HG02759 (cell line): ENCODE results near the gene TMEM163.

Experiments
- ATAC-seq: cut with Tn5 transposase; IDR thresholded peaks from one replicate; pipeline ENCODE4 v1.9.1; 2021; ENCODE audit warnings: mild to moderate bottlenecking, moderate library complexity; ENCODE audit not compliant: unreplicated experiment

TMEM163 gene

DNA sequence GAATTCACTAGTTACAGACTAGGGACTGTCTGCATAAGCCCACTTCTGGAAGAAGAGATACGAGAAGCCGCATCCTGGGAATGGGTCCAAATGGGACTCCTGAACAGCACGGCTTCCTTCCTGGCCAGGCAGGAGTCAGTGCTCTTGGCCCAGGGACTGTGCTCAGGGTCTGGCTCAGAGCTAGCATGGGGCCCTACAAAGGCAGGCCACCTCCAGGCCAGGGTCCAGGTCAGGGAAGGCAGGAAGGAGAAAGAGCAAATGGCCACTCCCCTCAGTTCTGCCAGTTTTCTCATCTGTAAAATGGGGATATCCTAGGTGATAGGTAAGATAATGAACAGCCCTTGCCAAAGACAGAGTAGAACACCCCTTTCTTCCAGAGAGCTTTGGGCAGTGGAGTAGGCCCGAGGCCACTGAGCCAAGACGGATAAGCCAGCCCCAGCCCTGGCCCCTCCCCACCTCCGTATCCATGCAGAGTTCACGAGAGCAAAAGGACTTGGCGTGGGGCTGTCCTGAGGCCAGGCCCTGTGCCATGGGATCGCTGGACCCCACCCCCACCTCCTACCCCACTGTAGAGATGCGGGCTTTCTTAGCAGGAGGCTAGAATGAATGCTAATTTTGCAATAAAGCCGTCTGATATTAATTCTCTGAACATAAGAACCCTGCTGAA, 274.9 kb downstream of the TMEM163 start:
- no peak for ATAC-seq

- no peak for ATAC-seq
These were observed 277.5 kb downstream of the TMEM163 start for GRCh38 chr2:134441153-134441863.

GRCh38 chr2:134440336-134440909, 278.4 kb downstream of the TMEM163 start:
- ATAC-seq, result no peak

DNA sequence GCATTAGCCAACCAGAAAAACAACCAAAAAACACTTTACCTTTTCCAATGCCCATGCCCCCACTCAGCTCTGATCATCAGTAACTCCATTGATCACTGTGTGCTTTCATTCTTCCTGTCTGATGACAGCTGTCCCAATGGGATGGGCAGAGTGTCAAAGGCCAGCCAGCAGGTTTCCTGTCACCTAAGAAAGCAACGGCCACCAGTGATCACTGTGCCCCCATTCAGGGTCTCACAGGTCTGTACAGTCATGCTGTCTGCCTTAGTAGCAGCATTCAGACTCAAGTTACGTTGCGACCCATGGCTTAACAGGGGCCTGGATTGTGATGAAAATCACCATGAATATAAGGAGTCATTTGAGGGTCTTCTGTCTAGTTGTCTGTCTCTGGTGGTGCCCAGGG, 280.4 kb downstream of the TMEM163 start:
- ATAC-seq, result no peak

DNA sequence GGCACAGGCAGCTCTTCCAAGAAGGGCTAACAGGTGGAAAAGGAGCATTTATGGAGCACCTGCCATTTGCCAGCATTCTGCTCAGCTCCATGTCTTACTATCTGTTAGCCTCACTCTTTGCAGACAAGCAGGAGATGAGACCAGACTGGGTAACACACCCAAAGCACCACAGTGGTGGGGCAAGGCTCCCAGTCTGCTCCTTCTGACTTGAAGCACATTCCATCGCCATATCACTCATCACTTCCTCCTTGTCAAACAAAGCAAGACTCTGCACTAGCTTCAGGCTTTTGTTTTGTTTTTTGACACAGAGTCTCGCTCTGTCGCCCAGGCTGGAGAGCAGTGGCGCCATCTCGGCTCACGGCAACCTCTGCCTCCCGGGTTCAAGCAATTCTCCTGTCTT, 282.1 kb downstream of the TMEM163 start:
- no peak for ATAC-seq

DNA sequence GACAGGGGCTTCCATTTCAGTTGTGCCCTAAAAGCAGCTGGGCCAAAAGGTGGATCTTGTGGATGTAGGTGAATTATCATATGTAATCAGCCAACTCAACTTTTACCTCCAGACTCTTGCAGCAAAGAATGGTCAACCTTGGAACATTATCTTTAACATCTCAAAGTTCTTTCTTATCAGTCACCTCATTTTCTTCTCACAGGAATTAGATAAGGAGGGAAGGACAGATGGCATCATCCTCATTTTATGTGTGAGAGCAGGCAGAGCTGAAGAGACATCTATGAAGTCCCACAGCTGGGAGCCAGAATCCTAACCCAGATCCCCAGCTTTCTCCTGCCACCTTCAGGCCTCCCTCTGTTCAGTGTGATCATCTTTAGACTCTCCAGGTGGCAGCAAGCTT, 282.9 kb downstream of the TMEM163 start:
- no peak for ATAC-seq

- no peak for ATAC-seq
These were observed 283.3 kb downstream of the TMEM163 start for GRCh38 chr2:134435505-134435904.

GRCh38 chr2:134433979-134434378, 284.8 kb downstream of the TMEM163 start:
- ATAC-seq, result no peak

DNA sequence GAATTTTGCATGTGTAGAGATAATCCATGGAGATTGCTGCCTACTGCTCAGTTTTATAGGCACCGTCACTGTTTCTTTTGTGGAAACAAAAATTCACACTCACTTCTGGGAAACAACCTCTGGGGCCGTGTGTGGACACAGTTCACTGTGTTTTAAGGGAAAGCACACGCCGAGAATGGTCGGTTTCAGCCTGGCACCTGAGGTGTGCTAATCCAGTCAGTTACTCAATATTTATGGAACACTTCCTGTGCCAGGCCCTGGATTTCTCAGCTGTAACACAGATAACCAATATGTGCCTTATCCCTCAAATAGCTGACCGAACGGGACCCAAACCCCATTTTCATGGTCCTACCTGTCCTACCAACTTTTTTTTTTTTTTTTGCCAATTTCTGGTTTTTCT, 285.3 kb downstream of the TMEM163 start:
- ATAC-seq, result no peak

GRCh38 chr2:134432435-134432883, 286.3 kb downstream of the TMEM163 start:
- no peak for ATAC-seq

DNA sequence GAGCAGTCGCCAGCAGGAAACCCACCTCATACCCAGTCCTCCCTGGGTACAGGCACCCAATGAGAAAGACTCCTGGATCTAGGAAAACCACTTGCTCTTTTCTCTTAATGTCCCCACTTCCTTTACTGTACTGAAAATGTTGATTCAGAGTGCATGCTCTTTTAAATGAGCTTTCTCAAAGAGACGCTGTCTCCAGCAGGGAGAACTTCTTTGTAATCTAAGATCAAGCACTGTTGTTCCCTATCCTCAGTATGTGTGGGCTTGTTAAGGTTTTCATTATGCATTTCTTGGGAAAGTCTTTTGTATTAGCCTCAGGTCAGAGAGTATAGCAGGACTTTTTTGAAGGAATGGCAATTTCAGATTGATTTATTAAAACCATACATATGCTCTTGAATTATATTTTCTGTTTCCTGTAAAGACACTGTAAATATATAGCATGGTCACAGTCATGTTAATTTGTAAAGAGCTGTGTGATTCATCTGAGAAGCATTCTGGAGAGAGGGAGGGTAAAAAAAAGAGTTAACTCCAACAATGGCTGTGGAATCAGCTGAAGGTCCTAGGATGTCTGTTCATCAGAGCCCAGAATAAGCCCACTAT, 286.9 kb downstream of the TMEM163 start:
- ATAC-seq, result no peak

DNA sequence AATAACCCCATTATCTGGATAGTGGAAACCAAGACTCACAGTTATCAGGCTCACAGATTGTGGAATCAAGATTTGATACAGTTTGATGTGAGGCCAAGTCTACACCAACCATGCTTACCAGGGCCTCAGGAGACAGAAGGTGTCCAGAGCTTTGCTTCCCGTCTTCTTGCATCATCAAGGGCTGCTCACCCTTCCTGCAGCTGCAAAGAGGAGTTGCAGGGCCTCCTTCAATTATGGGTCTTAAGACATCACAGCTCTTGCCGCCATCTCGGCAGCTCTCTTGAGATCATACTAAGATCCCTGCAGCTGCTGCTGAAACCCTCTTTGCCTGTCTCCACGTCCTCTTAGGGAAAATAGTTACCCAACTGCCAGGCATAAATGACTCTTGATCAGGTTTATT, 288.9 kb downstream of the TMEM163 start:
- ATAC-seq, result no peak

DNA sequence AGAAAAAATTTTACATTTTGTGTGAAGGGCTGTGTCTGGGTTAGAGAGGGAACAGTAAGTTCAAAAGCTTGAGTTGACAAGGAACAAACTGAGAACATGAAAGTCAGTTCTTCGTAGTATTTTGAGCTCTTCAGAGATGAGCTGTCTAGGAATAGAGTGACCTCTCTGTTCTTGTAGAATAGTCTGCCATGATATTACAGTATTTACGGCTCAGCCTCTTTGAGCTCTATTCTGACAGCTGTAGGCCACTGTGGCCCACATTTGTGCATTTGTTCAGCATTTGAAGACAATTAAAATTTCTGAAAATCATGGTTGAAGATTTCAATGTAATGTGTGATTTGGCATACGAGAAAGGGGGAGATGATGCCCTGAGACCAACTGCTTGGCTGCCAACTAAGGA, 292.1 kb downstream of the TMEM163 start:
- ATAC-seq, result no peak

DNA sequence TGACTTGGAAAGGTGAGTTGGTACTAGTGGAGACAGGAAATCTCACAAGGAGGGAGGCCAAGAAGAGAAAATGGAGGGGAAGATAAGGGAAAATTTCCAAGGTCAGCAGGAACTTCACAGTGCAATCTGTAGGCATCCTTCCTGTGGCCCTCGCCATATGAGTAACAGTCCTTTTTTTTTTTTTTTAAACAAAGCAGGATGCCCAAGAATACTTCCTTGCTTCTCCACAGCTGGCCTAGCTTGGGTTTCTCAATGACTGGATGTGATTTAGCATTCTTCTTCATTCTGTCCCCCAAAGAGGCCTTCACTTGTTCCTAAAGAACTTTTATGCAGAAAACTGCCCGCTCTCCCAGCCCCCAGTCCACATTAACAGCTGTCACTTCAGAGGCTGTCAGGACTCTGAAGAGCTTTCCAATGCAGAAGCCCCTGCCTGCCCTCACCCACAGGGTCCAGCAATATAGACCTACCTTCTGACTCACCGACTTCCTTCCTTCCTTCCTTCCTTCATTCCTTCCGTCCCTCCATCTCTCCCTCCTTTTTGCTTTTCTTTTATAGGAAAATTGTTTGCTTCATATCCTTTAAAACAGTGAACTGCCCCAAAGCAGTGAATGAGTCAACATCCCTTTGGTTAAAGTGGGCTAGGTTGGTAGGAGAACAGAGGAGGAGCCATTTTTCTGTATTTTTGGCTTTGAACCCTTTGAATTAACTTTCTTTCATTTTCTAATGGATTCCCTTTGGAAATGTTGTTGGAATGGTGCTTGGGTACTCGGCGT, 292.9 kb downstream of the TMEM163 start:
- ATAC-seq, result no peak

- no peak for ATAC-seq
These were observed 297.1 kb downstream of the TMEM163 start for GRCh38 chr2:134421556-134422328.

GRCh38 chr2:134420920-134421319, 297.9 kb downstream of the TMEM163 start:
- no peak for ATAC-seq

- no peak for ATAC-seq
These were observed 298.5 kb downstream of the TMEM163 start for GRCh38 chr2:134420259-134420658.

DNA sequence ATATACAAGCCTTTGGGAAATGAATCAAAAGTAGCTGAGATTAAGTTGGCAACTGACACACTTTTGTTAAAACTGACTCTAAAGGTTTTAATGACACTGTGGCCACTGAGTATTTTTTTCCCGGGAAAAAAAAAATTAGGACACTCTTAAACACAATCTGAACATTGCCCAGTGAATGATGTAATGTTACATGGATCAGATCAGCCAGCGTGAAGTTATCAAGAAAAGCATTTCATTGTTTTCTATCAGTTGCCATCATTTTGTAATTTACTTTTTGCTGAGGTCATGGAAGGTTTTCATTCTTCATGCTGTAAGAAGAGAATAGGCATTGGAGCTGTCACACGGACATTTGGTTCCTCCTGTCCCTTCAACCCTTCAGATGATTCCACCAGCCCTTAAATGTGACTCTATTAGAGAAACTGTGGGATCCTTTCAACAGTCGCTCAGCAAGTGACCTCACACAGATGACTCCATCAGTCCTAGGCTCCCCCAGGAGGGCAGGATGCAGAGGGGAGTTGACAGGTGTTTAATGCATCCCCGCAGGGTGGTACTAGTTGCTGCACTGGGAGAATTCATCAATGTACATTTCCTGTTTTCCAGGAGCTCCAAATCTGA, 300.7 kb downstream of the TMEM163 start:
- ATAC-seq, result no peak

DNA sequence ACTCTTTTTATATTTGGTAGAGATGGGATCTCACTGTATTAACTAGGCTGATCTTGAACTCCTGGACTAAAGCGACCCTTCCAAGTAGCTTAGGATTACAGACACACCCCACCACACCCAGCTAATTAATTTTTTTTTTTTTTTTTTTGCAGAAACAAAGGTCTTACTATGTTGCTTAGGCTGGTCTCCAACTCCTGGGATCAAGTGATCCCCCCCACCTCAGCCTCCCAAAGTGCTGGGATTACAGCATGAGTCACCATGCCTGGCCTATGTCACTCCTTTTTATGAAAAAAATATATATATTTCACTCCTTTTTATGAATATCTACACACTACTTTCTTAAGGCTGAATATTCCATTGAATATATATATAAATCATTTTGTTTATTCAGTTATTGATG, 302.2 kb downstream of the TMEM163 start:
- ATAC-seq, result no peak

- no peak for ATAC-seq
These were observed 302.8 kb downstream of the TMEM163 start for GRCh38 chr2:134416018-134416417.
